ENCODE measurements around the gene GNB5.
A peak's percentile ranks its signal among the peaks of the same experiment; 100 is the strongest.
"Not testable (repeated sequence)": the region's sequence is repeated elsewhere in the genome, so short reads cannot be mapped to it uniquely, and the experiment has no call there.

GNB5 gene

GRCh38 chr15:52191207-52191606 lies at the start of gene GNB5:
GNB5 (minus strand) TSS chr15:52191392; CDS start chr15:52184676, 6,716 bp downstream.
- DNase-seq: no peak

GRCh38 chr15:52240166-52240565 lies 49.0 kb upstream of the GNB5 start:
- no peak for DNase-seq

- DNase-seq: not testable (repeated sequence)
Observed at GRCh38 chr15:52238989-52239525, 47.9 kb upstream of the GNB5 start.

GRCh38 chr15:52238149-52238548 lies 47.0 kb upstream of the GNB5 start:
- DNase-seq: no peak

- no peak for DNase-seq
Observed at GRCh38 chr15:52236013-52236412, 44.8 kb upstream of the GNB5 start.

GRCh38 chr15:52234596-52235541 lies 43.7 kb upstream of the GNB5 start:
- no peak for DNase-seq

GRCh38 chr15:52233405-52233804 lies 42.2 kb upstream of the GNB5 start:
- no peak for DNase-seq

- DNase-seq: no peak
Observed at GRCh38 chr15:52232327-52232726, 41.1 kb upstream of the GNB5 start.

GRCh38 chr15:52230073-52230472 lies 38.9 kb upstream of the GNB5 start:
- no peak for DNase-seq

GRCh38 chr15:52228921-52229320 lies 37.7 kb upstream of the GNB5 start:
- peak in 1 of 2 experiments; percentile 43 for DNase-seq

GRCh38 chr15:52227456-52227855 lies 36.3 kb upstream of the GNB5 start:
- DNase-seq: peak; percentile 30 to 79

GRCh38 chr15:52225230-52225629 lies 34.0 kb upstream of the GNB5 start:
- DNase-seq: no peak

GRCh38 chr15:52224211-52224610 lies 33.0 kb upstream of the GNB5 start:
- no peak for DNase-seq

- DNase-seq: no peak
Observed at GRCh38 chr15:52221730-52222129, 30.5 kb upstream of the GNB5 start.

- no peak for DNase-seq
Observed at GRCh38 chr15:52220937-52221660, 29.9 kb upstream of the GNB5 start.

- no peak for DNase-seq
Observed at GRCh38 chr15:52220251-52220650, 29.1 kb upstream of the GNB5 start.

- DNase-seq: no peak
Observed at GRCh38 chr15:52218816-52219215, 27.6 kb upstream of the GNB5 start.

GRCh38 chr15:52218371-52218770 lies 27.2 kb upstream of the GNB5 start:
- DNase-seq: no peak

GRCh38 chr15:52217186-52217585 lies 26.0 kb upstream of the GNB5 start:
- DNase-seq: peak; percentile 1 to 34

- no peak for DNase-seq
Observed at GRCh38 chr15:52214553-52214952, 23.4 kb upstream of the GNB5 start.

GRCh38 chr15:52213206-52213605 lies 22.0 kb upstream of the GNB5 start:
- no peak for DNase-seq

GRCh38 chr15:52208306-52208946 lies 17.2 kb upstream of the GNB5 start:
- peak; percentile 30 to 57 for DNase-seq

- DNase-seq: no peak
Observed at GRCh38 chr15:52207191-52207590, 16.0 kb upstream of the GNB5 start.
